ENCODE data around the gene CD3D. TPM values are rescaled to one million over a fixed set of nuclear protein-coding genes. Genes with fewer than 3 reads are reported as not detected.

CD3D gene
- total and polyA plus RNA-seq, 12 donors: 0.44 to 8.0 (median 2.2) TPM

- Histone ChIP-seq H3K27me3 (no peaks in the 10 kb centered on the region), H3K36me3 (replicated peaks in 1 of 2) (peaks cover 0 to 87% of the 10 kb centered on the region in 2 donors), H3K4me1 (replicated peaks in 1 of 2) (no peaks in the 10 kb centered on the region), H3K27ac (no peak overlapping the region), H3K4me3 (no peak overlapping the region), H3K9me3 (replicated peaks in 1 of 3) (no peaks in the 10 kb centered on the region)
- TF ChIP-seq POLR2A (IDR thresholded peaks at IDR 0.05): no peak
- TF ChIP-seq CTCF (IDR thresholded peaks at IDR 0.05): no peak
- WGBS, 4 donors: 89 to 96% (median 95%) methylated on average over 4 of the region's 4 CpGs
- intact Hi-C loops (cut with DNase I): no loop called here
- no peak for DNase-seq
Measured at GRCh38 chr11:118379497-118379896, 37.0 kb upstream of the CD3D start.

- TF ChIP-seq CTCF (IDR thresholded peaks at IDR 0.05) (no peak), POLR2A (IDR thresholded peaks at IDR 0.05) (no peak)
- Histone ChIP-seq H3K9me3 (replicated peaks in 1 of 3) (no peaks in the 10 kb centered on the region), H3K36me3 (replicated peaks in 1 of 2) (peaks cover 0 to 88% of the 10 kb centered on the region in 2 donors), H3K4me3 (no peak overlapping the region), H3K27ac (no peak overlapping the region), H3K4me1 (replicated peaks in 1 of 2) (no peaks in the 10 kb centered on the region), H3K27me3 (no peaks in the 10 kb centered on the region)
- no peak for DNase-seq
- intact Hi-C loops (cut with DNase I): no loop called here
Measured at GRCh38 chr11:118375978-118376377, 33.5 kb upstream of the CD3D start.

GRCh38 chr11:118374729-118375128, 32.2 kb upstream of the CD3D start:
- intact Hi-C loops (cut with DNase I): no loop called here
- Histone ChIP-seq H3K9me3 (replicated peaks in 1 of 3) (no peaks in the 10 kb centered on the region), H3K27ac (no peak overlapping the region), H3K4me3 (no peak overlapping the region), H3K4me1 (replicated peaks in 1 of 2) (no peaks in the 10 kb centered on the region), H3K36me3 (replicated peaks in 1 of 2) (peaks cover 0 to 93% of the 10 kb centered on the region in 2 donors), H3K27me3 (no peaks in the 10 kb centered on the region)
- no peak for DNase-seq
- TF ChIP-seq POLR2A (IDR thresholded peaks at IDR 0.05) (no peak), CTCF (IDR thresholded peaks at IDR 0.05) (no peak)
- WGBS, 4 donors: 78 to 88% (median 81%) methylated on average over 3 of the region's 3 CpGs

GRCh38 chr11:118373871-118374270, 31.4 kb upstream of the CD3D start:
- no peaks in the 10 kb centered on the region for H3K9me3 ChIP-seq (replicated peaks in 1 of 3)
- peaks cover 0 to 93% of the 10 kb centered on the region in 2 donors for H3K36me3 ChIP-seq (replicated peaks in 1 of 2)
- no peak overlapping the region for H3K27ac ChIP-seq
- 92 to 98% (median 94%) methylated on average over 5 of the region's 5 CpGs for WGBS, 4 donors
- no peaks in the 10 kb centered on the region for H3K4me1 ChIP-seq (replicated peaks in 1 of 2)
- no peak for DNase-seq
- TF ChIP-seq CTCF (IDR thresholded peaks at IDR 0.05) (no peak), POLR2A (IDR thresholded peaks at IDR 0.05) (no peak)
- intact Hi-C loops (cut with DNase I): no loop called here
- H3K27me3 ChIP-seq: no peaks in the 10 kb centered on the region
- no peak overlapping the region for H3K4me3 ChIP-seq
